Neuronal stem cell (in vitro differentiated cells): ENCODE data around the gene GLT1D1.

ENCODE experiments used
- DNase-seq: peaks from one replicate; pipeline ENCODE4 v3.0.0-alpha.2; 2013; ENCODE audit warnings: low spot score
- H2AFZ ChIP-seq: one replicate; pipeline ENCODE4 v1.6.1; 2013; ENCODE audit warnings: mild to moderate bottlenecking, low read length, inconsistent platforms
- H2AK5ac ChIP-seq: 2 replicates; pipeline ENCODE4 v1.6.1; 2013; ENCODE audit warnings: low read depth, mild to moderate bottlenecking, inconsistent platforms, low read length, moderate library complexity, mixed read lengths
- H2BK120ac ChIP-seq: 2 replicates; pipeline ENCODE4 v1.6.1; 2013; ENCODE audit warnings: low read depth, mild to moderate bottlenecking, inconsistent platforms, low read length, moderate library complexity, mixed read lengths
- H2BK12ac ChIP-seq: one replicate; pipeline ENCODE4 v1.6.1; 2013; ENCODE audit warnings: low read length, inconsistent platforms
- H2BK15ac ChIP-seq: 2 replicates; pipeline ENCODE4 v1.6.1; 2013; ENCODE audit warnings: mild to moderate bottlenecking, low read length, inconsistent platforms, mixed read lengths
- H2BK5ac ChIP-seq: one replicate; pipeline ENCODE4 v1.6.1; 2013; ENCODE audit warnings: inconsistent platforms, mild to moderate bottlenecking, low read length, moderate library complexity
- H3K14ac ChIP-seq: one replicate; pipeline ENCODE4 v1.6.1; 2013; ENCODE audit warnings: low read length, inconsistent platforms
- H3K18ac ChIP-seq: 2 replicates; pipeline ENCODE4 v1.6.1; 2013; ENCODE audit warnings: low read length, inconsistent platforms
- H3K23ac ChIP-seq: 2 replicates; pipeline ENCODE4 v1.6.1; 2013; ENCODE audit warnings: low read depth, mild to moderate bottlenecking, mixed read lengths, low read length, inconsistent platforms; ENCODE audit not compliant: poor library complexity
- H3K27ac ChIP-seq: replicated peaks from 3 replicates; pipeline ENCODE4 v1.5.1; 2013; ENCODE audit warnings: low read length, inconsistent platforms
- H3K27me3 ChIP-seq, 3 experiments: 2 replicates each; pipeline ENCODE4 v1.6.1; 2013; ENCODE audit warnings: low read length in 3 of 3, mild to moderate bottlenecking in 2 of 3, inconsistent platforms in 1 of 3, low read depth in 1 of 3, mixed read lengths in 1 of 3, moderate library complexity in 1 of 3; ENCODE audit not compliant: control insufficient read depth in 3 of 3, insufficient read depth in 3 of 3
- H3K36me3 ChIP-seq, 2 donors: replicated peaks in 1 of 2; 2 replicates each; pipeline ENCODE4 v1.6.1; 2013; ENCODE audit warnings: low read length in 2 of 2; ENCODE audit not compliant: control insufficient read depth in 2 of 2, insufficient read depth in 2 of 2
- H3K4ac ChIP-seq: 2 replicates; pipeline ENCODE4 v1.6.1; 2013; ENCODE audit warnings: inconsistent platforms, mild to moderate bottlenecking, low read length, moderate library complexity
- H3K4me1 ChIP-seq, 2 donors: 1 replicate in 1 of 2; 2 replicates in 1 of 2; pipeline ENCODE4 v1.6.1; 2013; ENCODE audit warnings: low read length in 2 of 2, low read depth in 1 of 2; ENCODE audit not compliant: control insufficient read depth in 2 of 2, insufficient read depth in 1 of 2
- H3K4me2 ChIP-seq: one replicate; pipeline ENCODE4 v1.6.1; 2013; ENCODE audit warnings: mild to moderate bottlenecking, low read length, inconsistent platforms; ENCODE audit not compliant: insufficient read depth, poor library complexity, severe bottlenecking
- H3K4me3 ChIP-seq, 2 donors: 2 replicates each; pipeline ENCODE4 v1.5.1; 2013; ENCODE audit warnings: low read length in 2 of 2, mild to moderate bottlenecking in 2 of 2, inconsistent platforms in 1 of 2, moderate library complexity in 1 of 2
- H3K79me1 ChIP-seq: one replicate; pipeline ENCODE4 v1.6.1; 2013; ENCODE audit warnings: low read depth, mild to moderate bottlenecking, inconsistent platforms, low read length, moderate library complexity
- H3K9ac ChIP-seq: one replicate; pipeline ENCODE4 v1.6.1; 2013; ENCODE audit warnings: mild to moderate bottlenecking, low read depth, low read length, inconsistent platforms; ENCODE audit not compliant: poor library complexity
- H3K9me3 ChIP-seq, 2 donors: replicated peaks in 1 of 2; 2 replicates each; pipeline versions ENCODE3 to v1.6.1; 2013; ENCODE audit warnings: low read length in 2 of 2, mild to moderate bottlenecking in 2 of 2, inconsistent platforms in 1 of 2, low read depth in 1 of 2, mixed read lengths in 1 of 2, moderate library complexity in 1 of 2; ENCODE audit not compliant: control insufficient read depth in 2 of 2, insufficient read depth in 1 of 2
- H4K8ac ChIP-seq: one replicate; pipeline ENCODE4 v1.6.1; 2013; ENCODE audit warnings: low read depth, mild to moderate bottlenecking, inconsistent platforms, low read length, moderate library complexity
- H4K91ac ChIP-seq: one replicate; pipeline ENCODE4 v1.6.1; 2013; ENCODE audit warnings: low read length, low read depth, mild to moderate bottlenecking, inconsistent platforms; ENCODE audit not compliant: poor library complexity
- WGBS, 2 donors: extraction: QIAGEN DNeasy Blood & Tissue Kit; methylation state at CpG; one replicate each; pipeline ENCODE4 v1.1.7; 2013; ENCODE audit warnings: missing lambda C conversion rate in 2 of 2, mixed read lengths in 1 of 2; ENCODE audit not compliant: insufficient read length in 2 of 2, insufficient replicate concordance in 1 of 2; ENCODE audit errors: extremely low coverage in 2 of 2; 5-methylcytosine and 5-hydroxymethylcytosine counted together

The GLT1D1 gene

DNA sequence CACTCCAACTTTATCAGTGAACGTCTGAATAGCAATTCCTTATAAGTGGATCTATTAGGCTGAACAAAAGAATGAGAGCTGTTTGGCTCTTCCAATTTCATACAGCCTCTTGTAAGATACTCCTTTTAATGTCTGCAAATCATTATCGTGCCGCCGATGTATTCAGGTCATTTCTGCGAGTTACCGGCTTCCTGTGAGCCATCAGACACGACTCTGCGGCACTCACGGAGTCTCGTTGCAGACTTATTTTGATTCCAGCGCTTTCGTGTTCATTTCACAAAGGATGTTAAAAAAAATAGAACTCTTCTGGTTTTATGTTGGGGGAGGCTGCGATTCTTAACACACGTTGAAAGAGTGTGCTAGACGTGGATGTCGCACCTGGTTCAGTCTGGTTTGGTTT is 106.6 kb downstream of the GLT1D1 start:
- Histone ChIP-seq H2AK5ac (no peak overlapping the region), H3K4me2 (no peak overlapping the region), H3K23ac (no peak overlapping the region), H3K27ac (no peak overlapping the region), H4K91ac (no peak overlapping the region), H3K4ac (no peak overlapping the region), H3K9ac (no peak overlapping the region), H3K18ac (no peak overlapping the region), H2BK120ac (no peak overlapping the region), H2AFZ (no peak overlapping the region), H2BK5ac (no peak overlapping the region), H3K9me3 (peaks cover 0 to 1% of the 10 kb centered on the region in 2 donors), H3K4me1 (no peaks in the 10 kb centered on the region), H4K8ac (no peak overlapping the region), H3K4me3 (no peak overlapping the region), H3K36me3 (no peaks in the 10 kb centered on the region), H2BK12ac (no peak overlapping the region), H3K79me1 (no peaks in the 10 kb centered on the region), H2BK15ac (no peak overlapping the region), H3K27me3 (no peaks in the 10 kb centered on the region), H3K14ac (no peak overlapping the region)
- no CpG with 5 or more reads among the region's 16 CpGs for WGBS, 2 donors
- no peak for DNase-seq

DNA sequence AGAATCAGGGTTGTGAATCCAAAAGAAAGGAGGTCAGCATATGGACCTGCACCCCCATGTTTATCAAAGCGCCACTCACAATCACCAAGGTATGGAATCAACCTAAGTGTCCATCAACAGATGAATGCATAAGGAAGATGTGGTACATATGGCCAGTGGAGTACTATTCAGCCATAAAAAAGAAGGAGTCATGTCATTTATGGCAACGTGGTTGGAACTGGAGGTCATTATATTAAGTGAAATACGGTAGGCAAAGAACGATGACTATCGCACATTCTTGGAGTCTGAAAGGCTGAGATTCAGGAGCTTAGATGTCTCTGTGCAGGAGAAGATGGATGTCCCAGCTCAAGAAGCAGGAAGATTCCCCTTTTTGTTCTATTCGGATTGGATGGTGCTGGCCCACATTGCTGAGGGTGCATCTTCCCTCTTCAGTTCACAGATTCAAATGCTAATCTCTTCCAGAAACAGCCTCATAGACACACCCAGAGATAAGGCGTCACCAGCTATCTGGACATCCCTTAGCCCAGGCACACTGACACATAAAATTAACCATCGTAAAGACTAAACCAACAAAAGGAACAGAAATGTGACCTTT is 108.1 kb downstream of the GLT1D1 start:
- Histone ChIP-seq H4K91ac (no peak overlapping the region), H3K4ac (no peak overlapping the region), H3K4me1 (no peaks in the 10 kb centered on the region), H2BK5ac (no peak overlapping the region), H3K79me1 (no peaks in the 10 kb centered on the region), H3K18ac (no peak overlapping the region), H3K14ac (no peak overlapping the region), H2BK12ac (no peak overlapping the region), H3K36me3 (no peaks in the 10 kb centered on the region), H2BK120ac (no peak overlapping the region), H3K27ac (no peak overlapping the region), H3K4me3 (no peak overlapping the region), H3K4me2 (no peak overlapping the region), H3K9me3 (peaks cover 0 to 1% of the 10 kb centered on the region in 2 donors), H3K9ac (no peak overlapping the region), H3K27me3 (peaks cover 0 to 3% (median 0%) of the 10 kb centered on the region in 3 experiments), H4K8ac (no peak overlapping the region), H2AK5ac (no peak overlapping the region), H3K23ac (no peak overlapping the region), H2AFZ (no peak overlapping the region), H2BK15ac (no peak overlapping the region)
- DNase-seq: no peak
- no CpG with 5 or more reads among the region's 8 CpGs for WGBS, 2 donors

DNA sequence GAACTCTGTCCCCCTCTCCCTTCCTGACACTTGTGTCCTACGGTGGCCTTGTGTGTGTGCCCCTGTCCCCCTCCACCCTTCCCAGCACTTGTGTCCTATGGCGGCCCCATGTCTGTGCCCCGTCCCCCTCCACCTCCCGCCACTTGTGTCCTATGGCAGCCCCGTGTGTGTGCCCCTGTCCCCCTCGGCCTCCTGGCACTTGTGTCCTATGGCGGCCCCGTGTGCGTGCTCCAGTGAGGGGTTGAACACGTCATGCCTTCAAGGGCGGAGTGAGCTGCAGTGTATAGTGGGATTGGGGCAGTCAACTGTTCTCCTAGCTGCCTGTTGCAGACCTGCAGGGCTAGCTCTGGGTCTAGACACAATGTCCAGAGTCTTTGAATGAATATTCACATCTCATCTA is 108.7 kb downstream of the GLT1D1 start:
- Histone ChIP-seq H2BK120ac (no peak overlapping the region), H3K4me2 (no peak overlapping the region), H3K4me1 (no peaks in the 10 kb centered on the region), H2AK5ac (peak overlapping the region; percentile 24), H3K27me3 (peaks cover 0 to 4% (median 0%) of the 10 kb centered on the region in 3 experiments), H3K4ac (no peak overlapping the region), H3K18ac (peak overlapping the region; percentile 18), H3K27ac (no peak overlapping the region), H2BK15ac (no peak overlapping the region), H4K91ac (no peak overlapping the region), H3K9me3 (no peaks in the 10 kb centered on the region), H4K8ac (no peak overlapping the region), H3K9ac (no peak overlapping the region), H2BK5ac (no peak overlapping the region), H3K79me1 (no peaks in the 10 kb centered on the region), H2AFZ (no peak overlapping the region), H3K4me3 (no peak overlapping the region), H3K23ac (peak overlapping the region; percentile 39), H3K14ac (no peak overlapping the region), H3K36me3 (no peaks in the 10 kb centered on the region), H2BK12ac (no peak overlapping the region)
- WGBS, 2 donors: no CpG with 5 or more reads among the region's 11 CpGs
- DNase-seq: no peak

DNA sequence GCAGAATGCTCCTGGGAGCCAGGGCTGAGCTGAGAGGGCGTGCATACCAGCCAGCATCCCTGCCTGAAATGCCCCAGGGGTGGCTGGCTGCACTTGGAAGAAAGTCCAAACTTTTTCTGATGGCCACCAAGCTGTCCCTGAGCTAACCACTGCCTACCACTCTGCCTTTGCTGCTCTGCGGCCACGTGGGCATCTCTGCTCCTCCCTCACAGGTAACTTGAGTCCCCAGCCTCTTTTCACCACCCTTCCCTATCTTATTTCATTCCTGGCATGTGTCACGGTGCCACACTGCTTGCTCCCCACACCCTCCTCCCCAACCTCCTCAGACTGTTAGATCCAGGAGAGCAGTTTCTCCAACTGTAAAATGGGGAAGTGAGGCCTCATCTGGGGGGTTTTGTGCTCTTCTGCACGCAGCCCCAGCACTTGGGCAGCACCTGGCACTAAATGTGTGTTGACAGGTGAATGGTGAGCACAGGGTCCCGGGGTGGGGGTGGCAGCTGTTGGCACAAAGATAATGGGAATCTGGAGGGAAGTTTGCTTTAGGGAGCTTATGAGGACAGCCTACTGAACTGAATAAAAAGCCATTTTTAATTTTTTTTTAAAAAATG is 113.0 kb downstream of the GLT1D1 start:
- H3K18ac ChIP-seq: no peak overlapping the region
- H4K8ac ChIP-seq: no peak overlapping the region
- H2BK15ac ChIP-seq: no peak overlapping the region
- H3K23ac ChIP-seq: no peak overlapping the region
- H2AFZ ChIP-seq: no peak overlapping the region
- H3K4ac ChIP-seq: no peak overlapping the region
- H3K4me1 ChIP-seq: peaks cover 10 to 11% of the 10 kb centered on the region in 2 donors
- H4K91ac ChIP-seq: no peak overlapping the region
- no peak overlapping the region for H2BK120ac ChIP-seq
- H2BK5ac ChIP-seq: no peak overlapping the region
- no peak overlapping the region for H2AK5ac ChIP-seq
- H3K9ac ChIP-seq: peak overlapping the region; percentile 26
- H3K4me3 ChIP-seq: no peak overlapping the region
- H3K27ac ChIP-seq: no peak overlapping the region
- no peaks in the 10 kb centered on the region for H3K79me1 ChIP-seq
- peaks cover 0 to 6% (median 4%) of the 10 kb centered on the region in 3 experiments for H3K27me3 ChIP-seq
- no peaks in the 10 kb centered on the region for H3K36me3 ChIP-seq
- no CpG with 5 or more reads among the region's 6 CpGs for WGBS, 2 donors
- H2BK12ac ChIP-seq: no peak overlapping the region
- H3K14ac ChIP-seq: no peak overlapping the region
- no peaks in the 10 kb centered on the region for H3K9me3 ChIP-seq
- no peak overlapping the region for H3K4me2 ChIP-seq
- DNase-seq: no peak
